ENCODE measurements around the gene ADGRL3. TPM values are rescaled to one million over a fixed set of nuclear protein-coding genes. Genes with fewer than 3 reads are reported as not detected.
"Not testable (repeated sequence)": the region's sequence is repeated elsewhere in the genome, so short reads cannot be mapped to it uniquely, and the experiment has no call there.

ADGRL3 gene
- total and polyA plus RNA-seq, 9 donors = 0.88 to 9.5 (median 2.5) TPM

DNA sequence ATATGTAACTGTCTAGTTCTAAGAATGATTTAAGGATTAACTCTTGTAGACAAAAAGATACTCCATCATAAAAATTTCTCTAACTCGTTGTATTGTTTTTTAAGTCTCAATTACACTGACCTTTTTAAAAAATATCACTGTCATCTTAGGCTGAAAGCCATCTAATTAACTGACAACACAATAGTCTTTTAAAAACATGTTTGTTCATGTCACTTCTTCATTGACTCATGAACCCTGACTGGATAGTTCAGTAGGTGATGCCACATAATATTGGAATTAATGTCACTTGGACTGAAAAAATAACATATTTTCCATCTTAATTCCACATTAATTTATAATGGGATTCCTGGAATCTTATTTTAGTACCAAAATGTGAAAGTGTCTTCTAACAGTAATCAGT is 179.3 kb downstream of the ADGRL3 start:
- no peaks in the 10 kb centered on the region for H3K36me3 ChIP-seq
- no peak overlapping the region for H3K27ac ChIP-seq
- DNase-seq = no peak
- 74 to 85% (median 77%) methylated on average over 1 of the region's 1 CpG for WGBS, 3 donors
- H3K4me3 ChIP-seq = no peak overlapping the region
- no peaks in the 10 kb centered on the region for H3K9me3 ChIP-seq
- H3K27me3 ChIP-seq = no peaks in the 10 kb centered on the region
- H3K4me1 ChIP-seq (ENCODE audit: insufficient read depth) = no peaks in the 10 kb centered on the region
- intact Hi-C loops (cut with DNase I) = no loop called here
- TF ChIP-seq, protein P1, sequence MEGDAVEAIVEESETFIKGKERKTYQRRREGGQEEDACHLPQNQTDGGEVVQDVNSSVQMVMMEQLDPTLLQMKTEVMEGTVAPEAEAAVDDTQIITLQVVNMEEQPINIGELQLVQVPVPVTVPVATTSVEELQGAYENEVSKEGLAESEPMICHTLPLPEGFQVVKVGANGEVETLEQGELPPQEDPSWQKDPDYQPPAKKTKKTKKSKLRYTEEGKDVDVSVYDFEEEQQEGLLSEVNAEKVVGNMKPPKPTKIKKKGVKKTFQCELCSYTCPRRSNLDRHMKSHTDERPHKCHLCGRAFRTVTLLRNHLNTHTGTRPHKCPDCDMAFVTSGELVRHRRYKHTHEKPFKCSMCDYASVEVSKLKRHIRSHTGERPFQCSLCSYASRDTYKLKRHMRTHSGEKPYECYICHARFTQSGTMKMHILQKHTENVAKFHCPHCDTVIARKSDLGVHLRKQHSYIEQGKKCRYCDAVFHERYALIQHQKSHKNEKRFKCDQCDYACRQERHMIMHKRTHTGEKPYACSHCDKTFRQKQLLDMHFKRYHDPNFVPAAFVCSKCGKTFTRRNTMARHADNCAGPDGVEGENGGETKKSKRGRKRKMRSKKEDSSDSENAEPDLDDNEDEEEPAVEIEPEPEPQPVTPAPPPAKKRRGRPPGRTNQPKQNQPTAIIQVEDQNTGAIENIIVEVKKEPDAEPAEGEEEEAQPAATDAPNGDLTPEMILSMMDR (IDR thresholded peaks at IDR 0.05) = no peak
- TF ChIP-seq POLR2A (IDR thresholded peaks at IDR 0.05) = no peak
- TF ChIP-seq EP300 (IDR thresholded peaks at IDR 0.05) = no peak

DNA sequence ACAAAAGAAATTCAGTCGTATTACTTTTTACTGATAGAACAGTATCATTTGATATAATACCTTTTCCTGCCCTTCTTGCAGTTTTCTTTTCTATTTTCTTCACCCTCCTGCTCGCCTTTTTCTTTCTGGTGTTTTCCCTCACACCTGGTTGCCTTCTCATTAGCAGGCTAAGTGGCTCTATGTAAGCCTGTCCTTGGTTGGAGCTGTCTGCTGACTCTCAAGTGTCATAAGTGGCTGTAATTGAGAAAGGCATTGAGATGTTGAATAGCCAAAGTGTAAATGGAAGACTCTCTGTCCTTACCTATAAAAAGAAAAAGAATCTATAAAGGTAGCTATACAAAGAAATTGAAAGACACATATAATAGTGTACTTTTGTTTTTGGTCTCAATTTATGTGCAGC is 180.7 kb downstream of the ADGRL3 start:
- DNase-seq = no peak
- TF ChIP-seq POLR2A (IDR thresholded peaks at IDR 0.05) (no peak), EP300 (IDR thresholded peaks at IDR 0.05) (no peak)
- TF ChIP-seq, protein P1 (IDR thresholded peaks at IDR 0.05) = no peak
- no peaks in the 10 kb centered on the region for H3K27me3 ChIP-seq
- no peak overlapping the region for H3K27ac ChIP-seq
- WGBS, 3 donors = 71 to 83% (median 77%) methylated on average over 2 of the region's 2 CpGs
- H3K4me3 ChIP-seq = no peak overlapping the region
- H3K36me3 ChIP-seq = no peaks in the 10 kb centered on the region
- H3K4me1 ChIP-seq (ENCODE audit: insufficient read depth) = no peaks in the 10 kb centered on the region
- H3K9me3 ChIP-seq = no peaks in the 10 kb centered on the region
- intact Hi-C loops (cut with DNase I) = no loop called here

DNA sequence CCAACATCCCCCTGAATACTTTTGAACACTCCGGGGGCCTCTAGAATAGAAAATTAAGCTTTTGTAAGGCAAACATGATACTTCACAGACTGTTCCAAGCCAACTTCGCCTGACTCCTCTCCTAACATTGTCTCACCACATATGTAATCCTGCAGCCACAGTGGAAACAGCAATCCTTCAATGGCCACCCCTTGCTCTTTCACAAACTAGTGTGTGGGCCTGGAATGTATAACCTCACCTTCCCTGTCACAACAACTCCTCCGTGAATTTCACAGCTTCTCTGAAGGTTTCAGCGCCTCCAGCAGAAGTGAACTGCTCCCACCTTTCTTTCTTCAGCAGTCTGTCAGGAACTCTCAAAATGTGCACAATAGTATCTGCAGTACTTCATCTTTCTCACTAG is 185.1 kb downstream of the ADGRL3 start:
- intact Hi-C loops (cut with DNase I) = no loop called here
- Histone ChIP-seq H3K27ac (no peak overlapping the region), H3K4me3 (no peak overlapping the region), H3K4me1 (ENCODE audit: insufficient read depth) (no peaks in the 10 kb centered on the region), H3K9me3 (no peaks in the 10 kb centered on the region), H3K36me3 (no peaks in the 10 kb centered on the region), H3K27me3 (no peaks in the 10 kb centered on the region)
- 79 to 83% (median 80%) methylated on average over 4 of the region's 4 CpGs for WGBS, 3 donors
- TF ChIP-seq EP300 (IDR thresholded peaks at IDR 0.05) = no peak
- no peak for TF ChIP-seq POLR2A (IDR thresholded peaks at IDR 0.05)
- TF ChIP-seq, protein P1 (IDR thresholded peaks at IDR 0.05) = no peak
- DNase-seq = no peak

DNA sequence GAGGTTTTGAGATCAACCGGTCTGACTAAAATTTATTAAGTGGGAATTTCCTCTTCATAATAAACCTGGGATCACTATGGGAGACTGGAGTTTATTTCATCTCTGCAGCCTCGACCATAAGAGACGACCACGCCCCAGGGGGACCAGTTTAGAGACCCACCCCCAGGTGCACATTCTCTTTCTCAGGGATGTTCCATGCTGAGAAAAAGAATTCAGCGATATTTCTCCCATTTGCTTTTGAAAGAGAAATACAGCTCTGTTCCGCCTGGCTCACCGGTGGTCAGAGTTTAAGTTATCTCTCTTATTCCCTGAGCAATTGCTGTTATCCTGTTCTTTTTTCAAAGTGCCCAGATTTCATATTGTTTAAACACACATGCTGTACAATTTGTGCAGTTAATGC is 187.2 kb downstream of the ADGRL3 start:
- H3K27ac ChIP-seq; H3K4me1 ChIP-seq (ENCODE audit: insufficient read depth); DNase-seq; H3K4me3 ChIP-seq; H3K27me3 ChIP-seq; intact Hi-C loops (cut with DNase I); H3K9me3 ChIP-seq; H3K36me3 ChIP-seq: not testable (repeated sequence)
- WGBS, 3 donors = 90 to 93% (median 92%) methylated on average over 7 of the region's 7 CpGs

DNA sequence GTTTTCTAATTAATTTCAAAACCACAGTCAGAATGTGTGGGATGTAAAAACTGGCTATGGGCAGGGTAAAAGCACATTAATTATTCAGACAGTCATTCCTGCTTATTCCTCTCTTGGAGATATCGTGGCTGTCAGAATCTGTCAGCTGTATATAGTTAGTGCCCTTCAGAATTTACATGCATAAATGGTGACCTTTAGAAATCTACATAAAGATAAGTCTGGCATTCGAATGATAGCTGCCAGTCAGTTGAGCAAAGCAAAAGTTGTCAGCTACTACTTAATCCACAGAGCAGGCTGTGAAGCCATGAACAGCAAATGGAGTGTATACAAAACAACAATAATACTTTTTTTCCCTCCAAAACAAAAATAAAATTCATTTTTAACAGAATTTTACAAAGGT is 189.5 kb downstream of the ADGRL3 start:
- H3K36me3 ChIP-seq = no peaks in the 10 kb centered on the region
- intact Hi-C loops (cut with DNase I) = no loop called here
- H3K27me3 ChIP-seq = no peaks in the 10 kb centered on the region

More for the DNA sequence above, 189.5 kb downstream of the ADGRL3 start:
- H3K4me3 ChIP-seq = no peak overlapping the region
- H3K27ac ChIP-seq = no peak overlapping the region
- no peak for TF ChIP-seq POLR2A (IDR thresholded peaks at IDR 0.05)
- TF ChIP-seq, protein P1 (IDR thresholded peaks at IDR 0.05) = no peak
- no peak for TF ChIP-seq EP300 (IDR thresholded peaks at IDR 0.05)
- H3K9me3 ChIP-seq = no peaks in the 10 kb centered on the region
- H3K4me1 ChIP-seq (ENCODE audit: insufficient read depth) = no peaks in the 10 kb centered on the region
- DNase-seq = no peak
- WGBS, 3 donors = 8 to 25% (median 22%) methylated on average over 2 of the region's 2 CpGs
